Activated T-helper 17 cell treated with anti-CD3 and anti-CD28 coated beads, Interleukin-2, amount 50 U/mL, for 72 hours (primary cell): ENCODE measurements around the gene CRYBG2. TPM values are rescaled to one million over a fixed set of nuclear protein-coding genes. Genes with fewer than 3 reads are reported as not detected.

Source experiments
- ATAC-seq: fragments of 150-1000 bp; cut with Tn5 transposase; replicated peaks from 2 replicates; pipeline ENCODE4 v1.10.0; 2021; ENCODE audit warnings: mild to moderate bottlenecking, moderate library complexity
- H3K27ac Mint-ChIP-seq: one replicate; pipeline ENCODE4 v1.8.0; 2022; ENCODE audit warnings: mixed read lengths
- H3K27me3 Mint-ChIP-seq: one replicate; pipeline ENCODE4 v1.8.0; 2022; ENCODE audit warnings: mixed read lengths
- H3K36me3 Mint-ChIP-seq: one replicate; pipeline ENCODE4 v1.8.0; 2022; ENCODE audit warnings: low read depth, mild to moderate bottlenecking, mixed read lengths
- H3K4me1 Mint-ChIP-seq: one replicate; pipeline ENCODE4 v1.8.0; 2022; ENCODE audit warnings: mixed read lengths
- H3K4me3 Mint-ChIP-seq: one replicate; pipeline ENCODE4 v1.8.0; 2022; ENCODE audit warnings: mild to moderate bottlenecking, mixed read lengths
- H3K9me3 Mint-ChIP-seq: one replicate; pipeline ENCODE4 v1.8.0; 2022; ENCODE audit warnings: mixed read lengths
- total RNA-seq, 2 donors: library from RNA; stranded (reverse); gene quantifications; one replicate each; pipeline ENCODE4 v1.2.3, GENCODE V29; 2022

Gene CRYBG2
- total RNA-seq, 2 donors from 2014 or later = 0.37 to 13.6 TPM

- Mint-ChIP-seq H3K36me3 (peaks cover 70% of the 10 kb centered on the region), H3K27me3 (no peaks in the 10 kb centered on the region), H3K4me3 (peak overlapping the region; percentile 91), H3K27ac (peak overlapping the region; percentile 90), H3K9me3 (no peaks in the 10 kb centered on the region), H3K4me1 (peaks cover 50% of the 10 kb centered on the region)
- no peak for ATAC-seq
Measured at GRCh38 chr1:26283279-26283853, 70.6 kb downstream of the CRYBG2 start.

GRCh38 chr1:26282401-26282918 lies 71.5 kb downstream of the CRYBG2 start:
- Mint-ChIP-seq H3K4me3 (peak overlapping the region; percentile 91), H3K4me1 (peaks cover 50% of the 10 kb centered on the region), H3K9me3 (no peaks in the 10 kb centered on the region), H3K36me3 (peaks cover 76% of the 10 kb centered on the region), H3K27ac (peak overlapping the region; percentile 90), H3K27me3 (no peaks in the 10 kb centered on the region)
- ATAC-seq = no peak

GRCh38 chr1:26281971-26282370 lies 72.0 kb downstream of the CRYBG2 start:
- peak overlapping the region; percentile 82 for H3K27ac Mint-ChIP-seq
- ATAC-seq = no peak
- peaks cover 80% of the 10 kb centered on the region for H3K36me3 Mint-ChIP-seq
- H3K27me3 Mint-ChIP-seq = no peaks in the 10 kb centered on the region
- no peaks in the 10 kb centered on the region for H3K9me3 Mint-ChIP-seq
- H3K4me1 Mint-ChIP-seq = peaks cover 49% of the 10 kb centered on the region
- H3K4me3 Mint-ChIP-seq = peak overlapping the region; percentile 91

- peak overlapping the region; percentile 82 for H3K27ac Mint-ChIP-seq
- peaks cover 86% of the 10 kb centered on the region for H3K36me3 Mint-ChIP-seq
- no peak for ATAC-seq
Measured at GRCh38 chr1:26281091-26281958, 72.6 kb downstream of the CRYBG2 start.

GRCh38 chr1:26280333-26281042 lies 73.4 kb downstream of the CRYBG2 start:
- Mint-ChIP-seq H3K4me3 (peak overlapping the region; percentile 91), H3K9me3 (no peaks in the 10 kb centered on the region), H3K4me1 (peaks cover 63% of the 10 kb centered on the region), H3K27ac (peak overlapping the region; percentile 82), H3K36me3 (peaks cover 94% of the 10 kb centered on the region), H3K27me3 (no peaks in the 10 kb centered on the region)
- no peak for ATAC-seq

More at GRCh38 chr1:26281091-26281958, 72.6 kb downstream of the CRYBG2 start:
- H3K9me3 Mint-ChIP-seq = no peaks in the 10 kb centered on the region
- H3K4me1 Mint-ChIP-seq = peaks cover 54% of the 10 kb centered on the region
- H3K4me3 Mint-ChIP-seq = peak overlapping the region; percentile 91
- H3K27me3 Mint-ChIP-seq = no peaks in the 10 kb centered on the region

GRCh38 chr1:26279456-26280332 lies 74.2 kb downstream of the CRYBG2 start, which contains the start of gene SH3BGRL3:
Gene SH3BGRL3, plus strand, starts transcription at chr1:26280086. Its CDS starts 70 bp downstream, at chr1:26280156.
- Mint-ChIP-seq H3K36me3 (peaks cover 96% of the 10 kb centered on the region), H3K27me3 (no peaks in the 10 kb centered on the region), H3K4me3 (peak within 1 kb of the TSS; percentile 91), H3K9me3 (no peaks in the 10 kb centered on the region), H3K27ac (peak within 1 kb of the TSS; percentile 82), H3K4me1 (peaks cover 60% of the 10 kb centered on the region)
- ATAC-seq = peak; percentile 56

- Mint-ChIP-seq H3K4me3 (peak overlapping the region; percentile 91), H3K27me3 (no peaks in the 10 kb centered on the region), H3K27ac (peak overlapping the region; percentile 82), H3K36me3 (peaks cover 96% of the 10 kb centered on the region), H3K4me1 (peaks cover 64% of the 10 kb centered on the region), H3K9me3 (no peaks in the 10 kb centered on the region)
- ATAC-seq = peak; percentile 31
Measured at GRCh38 chr1:26278724-26279455, 75.0 kb downstream of the CRYBG2 start.

GRCh38 chr1:26278303-26278702 lies 75.6 kb downstream of the CRYBG2 start:
- H3K27ac Mint-ChIP-seq = peak overlapping the region; percentile 82
- H3K4me1 Mint-ChIP-seq = peaks cover 59% of the 10 kb centered on the region
- peak overlapping the region; percentile 91 for H3K4me3 Mint-ChIP-seq
- peaks cover 91% of the 10 kb centered on the region for H3K36me3 Mint-ChIP-seq
- no peaks in the 10 kb centered on the region for H3K27me3 Mint-ChIP-seq
- ATAC-seq = no peak
- H3K9me3 Mint-ChIP-seq = no peaks in the 10 kb centered on the region

- no peaks in the 10 kb centered on the region for H3K9me3 Mint-ChIP-seq
- peak overlapping the region; percentile 91 for H3K4me3 Mint-ChIP-seq
- peak overlapping the region; percentile 82 for H3K27ac Mint-ChIP-seq
- peaks cover 53% of the 10 kb centered on the region for H3K4me1 Mint-ChIP-seq
- no peak for ATAC-seq
- peaks cover 91% of the 10 kb centered on the region for H3K36me3 Mint-ChIP-seq
- H3K27me3 Mint-ChIP-seq = no peaks in the 10 kb centered on the region
Measured at GRCh38 chr1:26277719-26278118, 76.2 kb downstream of the CRYBG2 start.

- Mint-ChIP-seq H3K4me3 (peak overlapping the region; percentile 91), H3K36me3 (peaks cover 91% of the 10 kb centered on the region), H3K27me3 (no peaks in the 10 kb centered on the region), H3K27ac (peak overlapping the region; percentile 82), H3K9me3 (no peaks in the 10 kb centered on the region), H3K4me1 (peaks cover 51% of the 10 kb centered on the region)
- ATAC-seq = no peak
Measured at GRCh38 chr1:26277261-26277661, 76.7 kb downstream of the CRYBG2 start.

GRCh38 chr1:26276432-26276838 lies 77.5 kb downstream of the CRYBG2 start:
- H3K27ac Mint-ChIP-seq = peak overlapping the region; percentile 82
- H3K9me3 Mint-ChIP-seq = no peaks in the 10 kb centered on the region
- H3K4me3 Mint-ChIP-seq = peak overlapping the region; percentile 91
- H3K4me1 Mint-ChIP-seq = peaks cover 47% of the 10 kb centered on the region
- H3K36me3 Mint-ChIP-seq = peaks cover 92% of the 10 kb centered on the region
- ATAC-seq = no peak
- H3K27me3 Mint-ChIP-seq = no peaks in the 10 kb centered on the region

- ATAC-seq = peak; percentile 82
- Mint-ChIP-seq H3K27ac (peak overlapping the region; percentile 82), H3K4me1 (peaks cover 41% of the 10 kb centered on the region), H3K36me3 (peaks cover 91% of the 10 kb centered on the region), H3K27me3 (no peaks in the 10 kb centered on the region), H3K4me3 (peak overlapping the region; percentile 91), H3K9me3 (no peaks in the 10 kb centered on the region)
Measured at GRCh38 chr1:26275580-26276431, 78.1 kb downstream of the CRYBG2 start.
